HEK293T (cell line): ENCODE measurements around the gene THEMIS.

Experiments
- CTCF ChIA-PET: fragments of 350-600 bp; formaldehyde crosslinking; extraction: SDS; loops from one replicate; lab custom pipeline; 2021; ENCODE audit warnings: antibody characterized with exemption, inconsistent platforms; lab: Yijun Ruan, JAX
- POLR2A ChIA-PET: fragments of 350-600 bp; formaldehyde crosslinking; extraction: SDS; loops from one replicate; lab custom pipeline; 2020; ENCODE audit warnings: antibody characterized with exemption, inconsistent platforms; lab: Yijun Ruan, JAX
- DNase-seq: peaks from one replicate; pipeline ENCODE4 v3.0.0; 2012; ENCODE audit warnings: mixed read lengths; ENCODE audit errors: extremely low spot score
- ARNT ChIP-seq: fragments of 450-650 bp; IDR thresholded peaks from 2 replicates; pipeline ENCODE4 v1.6.1; 2017; ENCODE audit warnings: mild to moderate bottlenecking
- BHLHE40 ChIP-seq: fragments of 450-650 bp; IDR thresholded peaks from 2 replicates; pipeline ENCODE4 v1.6.1; 2016; ENCODE audit warnings: mild to moderate bottlenecking, moderate library complexity, borderline replicate concordance
- CTBP1 ChIP-seq: fragments of 450-650 bp; IDR thresholded peaks from 2 replicates; pipeline ENCODE4 v1.6.1; 2016; ENCODE audit warnings: borderline replicate concordance
- ELF4 ChIP-seq: fragments of 450-650 bp; IDR thresholded peaks from 2 replicates; pipeline ENCODE4 v1.6.1; 2017; ENCODE audit warnings: antibody characterized with exemption
- FOXA1 ChIP-seq: fragments of 450-650 bp; IDR thresholded peaks from 2 replicates; pipeline ENCODE4 v1.6.1; 2016; ENCODE audit warnings: mild to moderate bottlenecking
- FOXK2 ChIP-seq: fragments of 450-650 bp; IDR thresholded peaks from 2 replicates; pipeline ENCODE4 v1.6.1; 2016; ENCODE audit warnings: mild to moderate bottlenecking
- FOXM1 ChIP-seq: fragments of 450-650 bp; IDR thresholded peaks from 2 replicates; pipeline ENCODE4 v1.6.1; 2017; ENCODE audit warnings: mild to moderate bottlenecking, borderline replicate concordance
- HDGF ChIP-seq: fragments of 450-650 bp; IDR thresholded peaks from 2 replicates; pipeline ENCODE4 v1.6.1; 2017; ENCODE audit warnings: antibody characterized with exemption, borderline replicate concordance
- L3MBTL2 ChIP-seq: fragments of 450-650 bp; conservative IDR thresholded peaks from 2 replicates; pipeline ENCODE4 v1.6.1; 2016; ENCODE audit warnings: mild to moderate bottlenecking
- LEF1 ChIP-seq: fragments of 450-650 bp; IDR thresholded peaks from 2 replicates; pipeline ENCODE4 v1.6.1; 2017; ENCODE audit warnings: mild to moderate bottlenecking, borderline replicate concordance
- NFRKB ChIP-seq: fragments of 450-650 bp; IDR thresholded peaks from 2 replicates; pipeline ENCODE4 v1.6.1; 2016; ENCODE audit warnings: mild to moderate bottlenecking, moderate library complexity
- PKNOX1 ChIP-seq: fragments of 450-650 bp; IDR thresholded peaks from 2 replicates; pipeline ENCODE4 v1.6.1; 2016
- SP1 ChIP-seq: fragments of 450-650 bp; IDR thresholded peaks from 2 replicates; pipeline ENCODE4 v1.6.1; 2017
- SUZ12 ChIP-seq: fragments of 450-650 bp; IDR thresholded peaks from 2 replicates; pipeline ENCODE4 v1.6.1; 2016; ENCODE audit warnings: mild to moderate bottlenecking
- TARDBP ChIP-seq: fragments of 450-650 bp; IDR thresholded peaks from 2 replicates; pipeline ENCODE4 v1.6.1; 2016
- ZNF384 ChIP-seq: fragments of 450-650 bp; IDR thresholded peaks from 2 replicates; pipeline ENCODE4 v1.6.1; 2016

Gene THEMIS

GRCh38 chr6:127918506-127919427 lies 17.9 kb upstream of the THEMIS start:
- ChIA-PET POLR2A (no interaction called here), CTCF (no interaction called here)
- TF ChIP-seq LEF1 (no peak), PKNOX1 (no peak), HDGF (no peak), ZNF384 (no peak), FOXA1 (no peak), SUZ12 (no peak), NFRKB (no peak), BHLHE40 (no peak), FOXK2 (no peak), ARNT (no peak), TARDBP (no peak), FOXM1 (no peak), SP1 (no peak), ELF4 (no peak)
- no peak for DNase-seq

- DNase-seq = no peak
- no peak for TF ChIP-seq NFRKB
- no peak for TF ChIP-seq ELF4
- no peak for TF ChIP-seq PKNOX1
- no peak for TF ChIP-seq CTBP1
- TF ChIP-seq ARNT = no peak
- no peak for TF ChIP-seq LEF1
- TF ChIP-seq TARDBP = no peak
- CTCF ChIA-PET = no interaction called here
- POLR2A ChIA-PET = no interaction called here
These were observed 16.9 kb upstream of the THEMIS start for GRCh38 chr6:127917766-127918165.

GRCh38 chr6:127914240-127914639 lies 13.4 kb upstream of the THEMIS start:
- TF ChIP-seq PKNOX1 (no peak), CTBP1 (no peak), FOXA1 (no peak), ARNT (no peak), SUZ12 (no peak), TARDBP (no peak), L3MBTL2 (no peak), FOXK2 (no peak), ELF4 (no peak)
- ChIA-PET CTCF (no interaction called here), POLR2A (no interaction called here)

GRCh38 chr6:127912914-127913313 lies 12.1 kb upstream of the THEMIS start:
- ChIA-PET CTCF (no interaction called here), POLR2A (no interaction called here)
- no peak for DNase-seq
- TF ChIP-seq ELF4 (no peak), HDGF (no peak), LEF1 (no peak), L3MBTL2 (no peak), FOXM1 (no peak), FOXK2 (no peak)

More at GRCh38 chr6:127914240-127914639, 13.4 kb upstream of the THEMIS start:
- no peak for DNase-seq

GRCh38 chr6:127907960-127908640 lies 7.2 kb upstream of the THEMIS start:
- TF ChIP-seq SUZ12 = no peak
- ChIA-PET CTCF (no interaction called here), POLR2A (no interaction called here)
- DNase-seq = no peak

GRCh38 chr6:127904160-127904559 lies 3.3 kb upstream of the THEMIS start:
- CTCF ChIA-PET = no interaction called here

More at GRCh38 chr6:127904160-127904559, 3.3 kb upstream of the THEMIS start:
- DNase-seq = no peak
- TF ChIP-seq NFRKB (no peak), FOXK2 (no peak), L3MBTL2 (no peak), ZNF384 (no peak), LEF1 (no peak), TARDBP (no peak), SP1 (no peak), SUZ12 (no peak), CTBP1 (no peak), FOXA1 (no peak), HDGF (no peak), ELF4 (no peak)
- POLR2A ChIA-PET = no interaction called here
